ENCODE data around the gene CABLES1.
A peak's percentile ranks its signal among the peaks of the same experiment; 100 is the strongest.
"Not testable (repeated sequence)": the region's sequence is repeated elsewhere in the genome, so short reads cannot be mapped to it uniquely, and the experiment has no call there.

Gene CABLES1

DNA sequence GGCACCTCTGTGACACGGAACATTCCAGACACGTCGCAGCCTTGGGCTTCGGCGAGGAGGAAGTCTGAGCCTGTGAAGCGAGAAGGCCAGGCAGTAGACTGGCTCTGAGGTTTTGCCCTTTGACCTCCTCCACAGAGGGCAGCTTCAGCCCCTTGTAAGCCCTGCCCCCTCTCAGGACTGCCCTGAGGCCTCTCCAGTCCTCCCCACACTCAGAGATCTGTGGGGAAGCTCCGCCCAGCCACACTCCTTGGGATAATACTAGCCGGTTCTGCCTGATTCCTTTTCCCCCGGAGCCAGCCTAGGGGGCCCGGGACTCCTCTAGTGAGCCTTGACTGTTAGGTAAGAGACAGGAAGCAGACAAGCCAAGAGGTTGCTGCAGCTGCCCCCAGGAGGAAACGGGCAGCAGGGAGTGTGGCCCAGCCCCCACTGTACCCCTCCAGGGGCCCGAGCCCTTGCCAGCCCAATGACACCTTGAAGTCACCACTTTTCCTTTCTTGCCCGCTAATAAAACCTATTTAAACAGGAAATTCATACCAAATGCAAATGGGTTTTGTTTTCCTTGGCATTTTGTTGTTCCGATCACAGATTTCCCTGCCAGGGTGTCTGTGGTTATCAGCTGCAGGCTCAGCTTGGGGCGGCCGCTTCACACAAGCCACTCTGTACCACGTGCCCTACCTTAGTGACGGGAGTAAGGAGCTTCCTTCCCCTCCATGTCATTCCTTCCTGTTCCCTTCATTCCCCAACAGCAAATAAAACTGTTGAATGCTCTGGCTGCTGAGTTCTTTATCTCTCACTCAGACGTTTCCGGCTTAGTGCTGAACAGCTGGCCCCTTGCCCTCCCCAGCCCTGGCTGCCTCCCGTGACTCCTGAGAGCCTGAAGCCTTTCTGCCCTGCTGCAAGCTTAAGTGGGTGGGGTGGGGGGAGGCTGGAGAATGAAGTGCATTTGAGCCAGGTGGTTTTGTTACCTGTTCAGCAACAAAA is 124.7 kb downstream of the CABLES1 start:
- no peaks in the 10 kb centered on the region for H3K9me3 ChIP-seq (ENCODE audit: control insufficient read depth, insufficient read depth, low read depth, low read length)
- peaks cover 30% of the 10 kb centered on the region for H3K36me3 ChIP-seq (ENCODE audit: control insufficient read depth, insufficient read depth, low read length)
- H3K4me3 ChIP-seq (ENCODE audit: low read depth, low read length) = 0 out of 2 replicates have a peak overlapping the region, but pooled peaks have one; percentile 8
- peak overlapping the region; percentile 65 for H3K9ac ChIP-seq (ENCODE audit: low read length)
- H3K27me3 ChIP-seq (ENCODE audit: control insufficient read depth, insufficient read depth, low read length) = no peaks in the 10 kb centered on the region
- peaks cover 31% of the 10 kb centered on the region for H3K4me1 ChIP-seq (ENCODE audit: control insufficient read depth, insufficient read depth, low read length)
- peak overlapping the region; percentile 85 for H3K27ac ChIP-seq (ENCODE audit: low read depth, low read length)

DNA sequence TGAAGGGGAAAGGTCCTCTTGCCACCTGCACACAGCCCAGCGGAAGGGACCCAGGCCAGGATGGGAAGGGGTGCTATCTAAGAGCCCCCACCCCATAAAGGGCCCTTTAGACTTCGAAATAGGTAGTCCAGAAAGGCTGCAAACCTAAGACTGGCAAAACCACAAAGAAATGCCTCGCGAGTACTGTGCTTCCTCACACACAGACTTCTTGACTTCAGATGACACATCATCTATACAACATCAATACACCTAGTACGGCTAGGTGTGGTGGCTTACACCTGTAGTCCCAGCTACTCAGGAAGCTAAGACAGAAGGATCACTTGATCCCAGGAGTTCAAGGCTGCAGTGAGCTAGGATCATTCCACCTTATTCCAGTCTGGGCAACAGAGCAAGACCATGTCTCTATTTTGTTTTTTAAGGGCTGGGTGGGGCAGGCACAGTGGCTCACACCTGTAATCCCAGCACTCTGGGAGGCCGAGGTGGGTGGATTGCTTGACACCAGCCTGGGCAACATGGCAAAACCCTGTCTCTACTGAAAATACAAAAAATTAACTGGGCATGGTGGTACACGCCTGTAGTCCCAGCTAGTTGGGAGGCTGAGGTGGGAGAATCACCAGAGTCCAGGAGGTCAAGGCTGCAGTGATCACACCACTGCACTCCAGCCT is 125.8 kb downstream of the CABLES1 start:
- Histone ChIP-seq H3K36me3 (ENCODE audit: control insufficient read depth, insufficient read depth, low read length) (peaks cover 21% of the 10 kb centered on the region), H3K9ac (ENCODE audit: low read length) (peak overlapping the region; percentile 3), H3K27ac (ENCODE audit: low read depth, low read length) (peak overlapping the region; percentile 85; the same call in 1 of the 2 replicates), H3K4me3 (ENCODE audit: low read depth, low read length) (no peak overlapping the region), H3K27me3 (ENCODE audit: control insufficient read depth, insufficient read depth, low read length) (no peaks in the 10 kb centered on the region), H3K9me3 (ENCODE audit: control insufficient read depth, insufficient read depth, low read depth, low read length) (no peaks in the 10 kb centered on the region), H3K4me1 (ENCODE audit: control insufficient read depth, insufficient read depth, low read length) (peaks cover 31% of the 10 kb centered on the region)

DNA sequence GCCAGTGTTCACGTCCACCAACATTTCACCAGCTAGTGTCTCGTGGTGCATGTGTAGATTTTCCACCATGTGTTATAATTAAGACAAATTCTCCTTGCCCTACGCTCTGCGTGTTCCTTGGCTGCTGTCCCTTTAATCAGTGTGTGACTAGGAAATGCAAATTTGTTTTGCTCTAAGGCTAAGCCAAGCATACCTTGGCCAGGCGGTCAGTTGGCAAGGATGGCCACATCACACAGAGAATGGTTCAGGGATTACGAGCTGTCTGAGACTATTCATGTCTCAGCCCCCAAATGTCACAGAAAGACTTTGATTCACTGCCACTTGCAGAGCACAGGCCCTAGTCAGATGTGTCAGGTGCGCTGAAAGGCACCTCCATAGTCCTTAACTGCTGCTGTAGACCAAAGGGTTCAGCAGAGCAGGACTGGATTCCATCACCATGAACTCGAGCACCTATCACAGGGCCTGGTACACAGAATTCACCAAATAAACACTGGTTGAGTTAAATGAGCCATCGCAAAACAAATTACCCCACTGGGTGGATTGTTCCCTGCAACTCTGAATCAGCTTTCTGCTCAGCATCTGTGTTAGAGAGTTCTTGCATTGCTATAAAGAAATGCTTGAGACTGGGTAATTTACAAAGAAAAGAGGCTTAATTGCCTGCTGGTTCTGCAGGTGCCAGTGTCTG is 128.4 kb downstream of the CABLES1 start:
- H3K4me1 ChIP-seq (ENCODE audit: control insufficient read depth, insufficient read depth, low read length) = peaks cover 33% of the 10 kb centered on the region
- no peaks in the 10 kb centered on the region for H3K27me3 ChIP-seq (ENCODE audit: control insufficient read depth, insufficient read depth, low read length)

DNA sequence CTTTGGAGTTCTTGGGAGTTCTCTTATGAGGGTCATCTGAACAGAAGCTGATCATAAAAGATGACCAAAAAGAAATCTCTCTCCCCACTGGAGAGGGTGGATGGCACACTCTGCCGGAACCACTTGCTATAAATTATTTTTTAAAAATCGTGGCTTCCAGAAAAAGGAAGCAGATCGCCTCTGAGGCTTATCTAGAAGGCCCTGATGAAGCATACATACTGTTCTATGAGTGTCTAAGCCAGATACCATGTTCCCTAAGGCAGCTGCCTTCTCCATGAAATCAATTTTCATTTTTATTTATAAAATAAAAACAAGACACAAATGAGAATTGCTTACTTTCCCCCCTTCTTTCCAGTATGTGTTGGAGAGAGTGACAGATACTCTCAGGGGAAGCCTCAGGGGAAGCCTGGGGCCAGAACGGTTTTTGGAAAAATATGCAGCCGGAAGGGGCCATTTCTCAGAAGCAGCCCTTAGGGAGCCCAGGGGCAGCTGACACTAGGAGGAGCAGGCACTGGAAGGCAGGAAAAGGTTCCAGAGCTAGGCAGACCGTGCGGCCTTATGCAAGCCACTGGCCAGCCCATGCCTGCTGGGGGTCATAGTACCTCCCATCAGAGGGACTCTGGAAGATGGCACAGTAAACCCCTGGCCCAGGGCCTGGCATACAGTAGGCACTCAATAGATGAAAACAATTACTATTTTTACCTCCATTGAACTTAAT is 130.6 kb downstream of the CABLES1 start:
- no peak overlapping the region for H3K27ac ChIP-seq (ENCODE audit: low read depth, low read length)
- H3K9me3 ChIP-seq (ENCODE audit: control insufficient read depth, insufficient read depth, low read depth, low read length) = peaks cover 25% of the 10 kb centered on the region
- peaks cover 11% of the 10 kb centered on the region for H3K4me1 ChIP-seq (ENCODE audit: control insufficient read depth, insufficient read depth, low read length)
- H3K9ac ChIP-seq (ENCODE audit: low read length) = no peak overlapping the region
- H3K27me3 ChIP-seq (ENCODE audit: control insufficient read depth, insufficient read depth, low read length) = no peaks in the 10 kb centered on the region
- H3K36me3 ChIP-seq (ENCODE audit: control insufficient read depth, insufficient read depth, low read length) = no peaks in the 10 kb centered on the region
- H3K4me3 ChIP-seq (ENCODE audit: low read depth, low read length) = no peak overlapping the region

More for the DNA sequence above, 128.4 kb downstream of the CABLES1 start:
- H3K9me3 ChIP-seq (ENCODE audit: control insufficient read depth, insufficient read depth, low read depth, low read length) = peaks cover 4% of the 10 kb centered on the region; the same call in 1 of the 2 replicates
- no peak overlapping the region for H3K9ac ChIP-seq (ENCODE audit: low read length)
- no peaks in the 10 kb centered on the region for H3K36me3 ChIP-seq (ENCODE audit: control insufficient read depth, insufficient read depth, low read length)
- no peak overlapping the region for H3K4me3 ChIP-seq (ENCODE audit: low read depth, low read length)
- H3K27ac ChIP-seq (ENCODE audit: low read depth, low read length) = no peak overlapping the region

DNA sequence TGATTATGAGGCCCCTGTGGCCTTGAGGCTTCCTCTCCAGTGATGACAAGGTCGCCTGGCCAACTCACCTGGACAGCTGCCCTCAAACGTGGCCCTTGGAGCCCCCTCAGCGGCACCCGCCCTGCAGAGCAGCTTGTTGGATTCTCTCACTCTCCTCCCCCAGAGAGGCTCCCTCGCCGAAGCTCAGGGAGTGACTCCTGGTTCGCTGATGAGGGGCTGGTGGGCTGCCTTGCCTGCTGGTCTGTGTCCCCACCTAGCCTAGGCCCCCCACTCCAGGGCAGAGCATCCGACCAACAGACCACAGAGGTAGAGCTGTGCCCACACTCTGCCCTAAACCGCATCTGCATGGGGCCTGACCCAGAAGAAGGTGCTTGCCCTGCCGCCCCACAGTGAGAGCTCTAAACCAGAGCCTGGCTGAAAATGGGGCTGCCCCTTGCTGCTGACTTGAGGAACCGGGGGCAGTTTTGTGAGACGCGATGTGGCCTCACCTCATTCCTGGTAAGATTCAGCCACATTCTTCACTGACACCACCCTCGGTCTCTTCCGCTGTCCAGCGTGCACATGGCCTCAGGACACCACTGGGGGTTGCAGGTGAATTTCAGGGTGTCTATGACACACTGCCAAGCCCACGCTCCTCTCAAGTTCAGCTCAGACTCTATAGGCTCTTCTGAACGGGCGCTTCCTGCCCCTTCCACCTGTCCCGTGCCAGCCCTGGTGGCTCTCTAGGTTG is 131.6 kb downstream of the CABLES1 start:
- Histone ChIP-seq H3K9me3 (ENCODE audit: control insufficient read depth, insufficient read depth, low read depth, low read length) (peaks cover 35% of the 10 kb centered on the region), H3K9ac (ENCODE audit: low read length) (no peak overlapping the region), H3K27me3 (ENCODE audit: control insufficient read depth, insufficient read depth, low read length) (no peaks in the 10 kb centered on the region), H3K4me3 (ENCODE audit: low read depth, low read length) (no peak overlapping the region), H3K4me1 (ENCODE audit: control insufficient read depth, insufficient read depth, low read length) (peaks cover 8% of the 10 kb centered on the region; the same call in 1 of the 2 replicates), H3K36me3 (ENCODE audit: control insufficient read depth, insufficient read depth, low read length) (no peaks in the 10 kb centered on the region), H3K27ac (ENCODE audit: low read depth, low read length) (no peak overlapping the region)

DNA sequence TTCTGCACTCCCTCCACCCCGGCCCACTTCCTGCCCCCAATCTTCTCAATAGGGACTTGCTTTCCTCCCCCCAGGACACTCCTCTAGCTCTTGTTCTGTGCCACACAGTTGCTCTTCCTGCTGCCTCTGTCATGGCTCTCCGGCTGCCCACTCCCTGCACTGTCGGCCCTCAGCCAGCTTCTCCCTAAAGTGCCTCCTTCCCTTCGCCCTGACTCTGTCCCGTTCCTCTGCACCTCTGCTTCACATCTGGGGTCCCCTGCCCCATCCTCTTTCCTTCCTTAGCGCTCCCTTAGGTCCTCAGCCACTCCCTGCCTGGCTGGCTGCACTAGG is 132.1 kb downstream of the CABLES1 start:
- Histone ChIP-seq H3K27ac (ENCODE audit: low read depth, low read length) (no peak overlapping the region), H3K36me3 (ENCODE audit: control insufficient read depth, insufficient read depth, low read length) (no peaks in the 10 kb centered on the region), H3K9ac (ENCODE audit: low read length) (no peak overlapping the region), H3K9me3 (ENCODE audit: control insufficient read depth, insufficient read depth, low read depth, low read length) (peaks cover 37% of the 10 kb centered on the region), H3K27me3 (ENCODE audit: control insufficient read depth, insufficient read depth, low read length) (no peaks in the 10 kb centered on the region), H3K4me1 (ENCODE audit: control insufficient read depth, insufficient read depth, low read length) (peaks cover 8% of the 10 kb centered on the region; the same call in 1 of the 2 replicates), H3K4me3 (ENCODE audit: low read depth, low read length) (no peak overlapping the region)

DNA sequence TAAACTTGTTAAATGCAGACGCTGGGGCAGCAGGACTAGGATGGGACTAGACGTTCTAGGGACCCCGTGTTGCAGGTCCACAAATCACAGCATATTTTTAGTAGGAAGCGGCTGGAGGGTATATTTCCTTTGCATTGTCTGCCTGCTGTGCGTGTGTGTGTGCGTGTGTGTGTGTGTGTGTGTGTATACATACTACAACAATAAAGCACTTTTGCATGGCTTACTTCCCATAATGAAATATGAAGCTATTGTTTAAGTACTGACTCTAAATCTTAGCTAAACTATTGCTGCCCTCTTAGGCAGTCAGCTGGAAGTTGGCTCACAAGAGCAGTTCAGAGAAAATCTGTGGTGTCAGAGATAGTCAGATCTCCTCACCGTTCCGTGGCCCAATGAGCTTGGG is 133.4 kb downstream of the CABLES1 start:
- H3K4me3 ChIP-seq (ENCODE audit: low read depth, low read length) = no peak overlapping the region
- no peaks in the 10 kb centered on the region for H3K36me3 ChIP-seq (ENCODE audit: control insufficient read depth, insufficient read depth, low read length)
- peaks cover 42% of the 10 kb centered on the region for H3K9me3 ChIP-seq (ENCODE audit: control insufficient read depth, insufficient read depth, low read depth, low read length)
- peaks cover 8% of the 10 kb centered on the region; the same call in 1 of the 2 replicates for H3K4me1 ChIP-seq (ENCODE audit: control insufficient read depth, insufficient read depth, low read length)
- H3K27ac ChIP-seq (ENCODE audit: low read depth, low read length) = no peak overlapping the region
- no peaks in the 10 kb centered on the region for H3K27me3 ChIP-seq (ENCODE audit: control insufficient read depth, insufficient read depth, low read length)
- H3K9ac ChIP-seq (ENCODE audit: low read length) = no peak overlapping the region

DNA sequence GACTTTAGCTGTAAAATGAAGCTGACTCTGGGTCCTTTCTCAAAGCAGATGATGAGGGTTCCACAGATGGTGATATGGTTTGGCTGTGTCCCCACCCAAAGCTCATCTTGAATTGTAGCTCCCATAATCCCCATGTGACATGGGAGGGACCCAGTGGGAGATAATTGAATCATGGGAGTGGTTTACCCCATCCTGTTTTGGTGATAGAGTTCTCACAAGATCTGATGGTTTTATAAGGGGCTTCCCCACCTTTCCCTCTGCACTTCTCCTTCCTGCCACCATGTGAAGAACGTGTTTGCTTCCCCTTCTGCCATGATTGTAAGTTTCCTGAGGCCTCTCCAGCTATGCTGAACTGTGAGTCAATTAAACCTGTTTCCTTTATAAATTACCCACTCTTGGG is 133.8 kb downstream of the CABLES1 start:
- not testable (repeated sequence) for H3K4me1 ChIP-seq (ENCODE audit: control insufficient read depth, insufficient read depth, low read length); H3K27ac ChIP-seq (ENCODE audit: low read depth, low read length); H3K4me3 ChIP-seq (ENCODE audit: low read depth, low read length)

DNA sequence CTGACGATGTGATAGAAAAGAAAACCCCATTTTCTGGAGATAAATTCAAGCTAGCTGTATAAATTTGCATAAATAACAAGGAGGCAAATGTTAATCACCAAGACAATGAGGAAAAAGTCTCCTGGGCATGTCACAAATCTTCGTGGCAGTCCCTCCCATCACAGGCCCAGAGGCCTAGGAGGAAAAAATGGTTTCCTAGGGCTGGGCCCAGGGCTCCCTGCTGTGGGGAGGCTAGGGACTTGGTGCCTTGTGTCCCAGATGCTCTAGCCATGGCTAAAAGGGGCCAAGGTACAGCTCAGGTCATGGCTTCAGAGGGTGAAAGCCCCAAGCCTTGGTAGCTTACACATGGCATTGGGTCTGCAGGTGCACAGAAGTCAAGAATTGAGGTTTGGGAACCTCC is 134.6 kb downstream of the CABLES1 start:
- peaks cover 44% of the 10 kb centered on the region for H3K9me3 ChIP-seq (ENCODE audit: control insufficient read depth, insufficient read depth, low read depth, low read length)
- H3K27me3 ChIP-seq (ENCODE audit: control insufficient read depth, insufficient read depth, low read length) = no peaks in the 10 kb centered on the region
- peaks cover 13% of the 10 kb centered on the region; the same call in 1 of the 2 replicates for H3K4me1 ChIP-seq (ENCODE audit: control insufficient read depth, insufficient read depth, low read length)
- H3K4me3 ChIP-seq (ENCODE audit: low read depth, low read length) = no peak overlapping the region
- H3K9ac ChIP-seq (ENCODE audit: low read length) = no peak overlapping the region
- H3K36me3 ChIP-seq (ENCODE audit: control insufficient read depth, insufficient read depth, low read length) = no peaks in the 10 kb centered on the region
- no peak overlapping the region for H3K27ac ChIP-seq (ENCODE audit: low read depth, low read length)

More for the DNA sequence above, 133.8 kb downstream of the CABLES1 start:
- not testable (repeated sequence) for H3K36me3 ChIP-seq (ENCODE audit: control insufficient read depth, insufficient read depth, low read length); H3K27me3 ChIP-seq (ENCODE audit: control insufficient read depth, insufficient read depth, low read length); H3K9ac ChIP-seq (ENCODE audit: low read length)
- peaks cover 43% of the 10 kb centered on the region for H3K9me3 ChIP-seq (ENCODE audit: control insufficient read depth, insufficient read depth, low read depth, low read length)
